Measurements from ENCODE around the gene RPL21. TPM values are rescaled to one million over a fixed set of nuclear protein-coding genes. Genes with fewer than 3 reads are reported as not detected.

RPL21 gene
- polyA plus RNA-seq, 1 donor (not counting 4 experiments of a cell fraction or from before 2014, with no cell fraction given), result 1,751 TPM

DNA sequence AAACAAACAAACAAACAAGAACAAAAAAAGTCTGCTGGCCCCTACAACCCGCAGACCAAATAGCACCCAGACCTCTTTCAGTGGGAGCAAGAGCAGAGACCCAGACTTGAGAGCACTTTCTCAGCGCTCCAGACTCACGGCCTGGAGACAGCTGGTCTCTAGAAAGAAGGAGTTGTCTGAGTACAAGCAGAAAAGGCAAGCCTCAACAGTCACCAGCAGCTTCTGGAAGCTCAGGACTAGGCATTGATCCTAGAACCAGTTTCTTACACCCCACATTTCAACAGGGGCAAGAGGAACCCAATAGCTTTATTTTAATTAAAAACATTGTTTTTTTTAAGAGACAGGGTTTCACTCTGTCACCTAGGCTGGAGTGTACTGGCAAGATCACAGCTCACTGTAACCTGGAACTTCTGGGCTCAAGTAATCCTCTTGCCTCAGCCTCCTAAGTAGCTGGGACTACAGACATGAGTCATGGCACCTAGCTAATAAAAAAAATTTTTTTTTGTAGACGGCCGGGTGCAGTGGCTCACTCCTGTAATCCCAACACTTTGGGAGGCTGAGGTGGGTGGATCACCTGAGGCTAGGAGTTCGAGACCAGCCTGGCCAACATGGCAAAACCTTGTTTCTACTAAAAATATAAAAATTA lies 49.7 kb downstream of the RPL21 start:
- no peaks in the 10 kb centered on the region for H3K27me3 ChIP-seq (ENCODE audit: control insufficient read depth, extremely low read depth, insufficient read depth, low read length)
- no peak overlapping the region for H3K27ac ChIP-seq (ENCODE audit: control insufficient read depth, insufficient read depth, low read length)
- no peak for TF ChIP-seq EZH2 (IDR thresholded peaks at IDR 0.05; ENCODE audit: low read length)
- TF ChIP-seq CTCF (optimal IDR thresholded peaks at IDR 0.05 in 1 of 3, IDR thresholded peaks at IDR 0.05 in 1 of 3, conservative IDR thresholded peaks at IDR 0.05 in 1 of 3; ENCODE audit: extremely low read depth in 1 of 3, insufficient read depth in 2 of 3, low read length in 3 of 3), result no peak
- H4K20me1 ChIP-seq (ENCODE audit: control insufficient read depth, extremely low read depth, insufficient read depth, low read length), result no peaks in the 10 kb centered on the region
- dilution Hi-C loops (cut with MboI; ENCODE audit: extremely low pct_ligation_motif_present, low sequenced_read_pairs), result no loop called here
- H3K4me1 ChIP-seq (ENCODE audit: control insufficient read depth, extremely low read depth, insufficient read depth, low read length), result no peaks in the 10 kb centered on the region
- FAIRE-seq, result no peak
- no peak for DNase-seq (ENCODE audit: low read depth, low spot score)
- no peak overlapping the region for H3K9ac ChIP-seq (ENCODE audit: control insufficient read depth, extremely low read depth, insufficient read depth, low read length)
- H3K79me2 ChIP-seq (ENCODE audit: control insufficient read depth, insufficient read depth, low read length), result no peaks in the 10 kb centered on the region
- no peaks in the 10 kb centered on the region for H3K9me1 ChIP-seq (ENCODE audit: control insufficient read depth, extremely low read depth, insufficient read depth, low read length)
- no peaks in the 10 kb centered on the region for H3K36me3 ChIP-seq (ENCODE audit: control insufficient read depth in 2 of 2, extremely low read depth in 1 of 2, insufficient read depth in 2 of 2, low read length in 2 of 2)
- no peaks in the 10 kb centered on the region for H3K9me3 ChIP-seq (ENCODE audit: control insufficient read depth, low read depth, low read length)
- no peak overlapping the region for H2AFZ ChIP-seq (ENCODE audit: control insufficient read depth, low read length)
- no peak overlapping the region for H3K4me3 ChIP-seq (ENCODE audit: control insufficient read depth in 2 of 3, extremely low read depth in 1 of 3, insufficient read depth in 2 of 3, low read depth in 1 of 3, low read length in 3 of 3)
- no peak overlapping the region for H3K4me2 ChIP-seq (ENCODE audit: control insufficient read depth, extremely low read depth, insufficient read depth, low read depth, low read length)

- no peaks in the 10 kb centered on the region for H3K36me3 ChIP-seq (ENCODE audit: control insufficient read depth in 2 of 2, extremely low read depth in 1 of 2, insufficient read depth in 2 of 2, low read length in 2 of 2)
- no peak for DNase-seq (ENCODE audit: low read depth, low spot score)
- dilution Hi-C loops (cut with MboI; ENCODE audit: extremely low pct_ligation_motif_present, low sequenced_read_pairs), result no loop called here
These were observed 51.4 kb downstream of the RPL21 start for GRCh38 chr13:27302643-27303262.

More at GRCh38 chr13:27302643-27303262, 51.4 kb downstream of the RPL21 start:
- no peak overlapping the region for H2AFZ ChIP-seq (ENCODE audit: control insufficient read depth, low read length)
- H3K9me3 ChIP-seq (ENCODE audit: control insufficient read depth, low read depth, low read length), result no peaks in the 10 kb centered on the region
- no peaks in the 10 kb centered on the region for H3K4me1 ChIP-seq (ENCODE audit: control insufficient read depth, extremely low read depth, insufficient read depth, low read length)
- no peak overlapping the region for H3K9ac ChIP-seq (ENCODE audit: control insufficient read depth, extremely low read depth, insufficient read depth, low read length)
- no peak overlapping the region for H3K4me2 ChIP-seq (ENCODE audit: control insufficient read depth, extremely low read depth, insufficient read depth, low read depth, low read length)
- no peak for FAIRE-seq
- H3K27ac ChIP-seq (ENCODE audit: control insufficient read depth, insufficient read depth, low read length), result no peak overlapping the region
- no peaks in the 10 kb centered on the region for H3K27me3 ChIP-seq (ENCODE audit: control insufficient read depth, extremely low read depth, insufficient read depth, low read length)
- no peaks in the 10 kb centered on the region for H3K79me2 ChIP-seq (ENCODE audit: control insufficient read depth, insufficient read depth, low read length)
- H3K4me3 ChIP-seq (ENCODE audit: control insufficient read depth in 2 of 3, extremely low read depth in 1 of 3, insufficient read depth in 2 of 3, low read depth in 1 of 3, low read length in 3 of 3), result no peak overlapping the region
- no peaks in the 10 kb centered on the region for H3K9me1 ChIP-seq (ENCODE audit: control insufficient read depth, extremely low read depth, insufficient read depth, low read length)
- TF ChIP-seq EZH2 (IDR thresholded peaks at IDR 0.05; ENCODE audit: low read length), result no peak
- no peak for TF ChIP-seq CTCF (optimal IDR thresholded peaks at IDR 0.05 in 1 of 3, IDR thresholded peaks at IDR 0.05 in 1 of 3, conservative IDR thresholded peaks at IDR 0.05 in 1 of 3; ENCODE audit: extremely low read depth in 1 of 3, insufficient read depth in 2 of 3, low read length in 3 of 3)
- no peaks in the 10 kb centered on the region for H4K20me1 ChIP-seq (ENCODE audit: control insufficient read depth, extremely low read depth, insufficient read depth, low read length)
